Activated CD4-positive, alpha-beta T cell treated with anti-CD3 and anti-CD28 coated beads, Interleukin-2, amount 10 ng/mL, durations not matched to agents 24 days and 14 days (primary cell): ENCODE measurements around the gene CEBPB. TPM values are rescaled to one million over a fixed set of nuclear protein-coding genes. Genes with fewer than 3 reads are reported as not detected.

Source experiments
- total RNA-seq: library from RNA; stranded (reverse); gene quantifications from 2 replicates; pipeline ENCODE4 v1.2.3, GENCODE V29; 2022

CEBPB gene
- total RNA-seq, 1 donor from 2014 or later = 45.9 TPM

Other genes with a start within 250 kb of the CEBPB start
- 1.6 and 2.3 TPM in 2 replicates for gene SNAI1, start 207.8 kb upstream of the CEBPB start, total RNA-seq
- 142 and 153 TPM in 2 replicates for gene UBE2V1, start 77.7 kb upstream of the CEBPB start, total RNA-seq
- gene PEDS1, start 37.1 kb upstream of the CEBPB start, total RNA-seq = 26.3 and 30.2 TPM in 2 replicates